IMR-90 (cell line): ENCODE data around the gene TCERG1L.

Source experiments
- BHLHE40 ChIP-seq: fragments of 150-350 bp; IDR thresholded peaks from 2 replicates; pipeline ENCODE4 v1.6.1; 2016; ENCODE audit warnings: mild to moderate bottlenecking, low read depth, low read length
- CEBPB ChIP-seq: IDR thresholded peaks from 2 replicates; pipeline ENCODE4 v1.6.1; 2012; ENCODE audit warnings: low read depth, low read length, improper control_type of control experiment
- CHD1 ChIP-seq: IDR thresholded peaks from 2 replicates; pipeline ENCODE4 v1.6.1; 2012; ENCODE audit warnings: low read depth, low read length, improper control_type of control experiment
- NFE2L2 ChIP-seq: fragments of 150-350 bp; IDR thresholded peaks from 2 replicates; pipeline ENCODE4 v1.6.1; 2016; ENCODE audit warnings: low read depth, mild to moderate bottlenecking, low read length
- POLR2A ChIP-seq: IDR thresholded peaks from 2 replicates; pipeline ENCODE4 v1.6.1; 2012; ENCODE audit warnings: mild to moderate bottlenecking, low read depth, low read length
- RAD21 ChIP-seq: IDR thresholded peaks from 2 replicates; pipeline ENCODE4 v1.6.1; 2012; ENCODE audit warnings: low read length, improper control_type of control experiment
- RCOR1 ChIP-seq: IDR thresholded peaks from 2 replicates; pipeline ENCODE4 v1.6.1; 2012; ENCODE audit warnings: mild to moderate bottlenecking, low read length, improper control_type of control experiment; ENCODE audit not compliant: insufficient replicate concordance
- RFX5 ChIP-seq: IDR thresholded peaks from 2 replicates; pipeline ENCODE4 v1.8.0; 2012; ENCODE audit warnings: low read depth, mild to moderate bottlenecking, low read length, moderate library complexity
- TF ChIP-seq, protein P1 (sequence below): conservative IDR thresholded peaks from 2 replicates; pipeline ENCODE4 v1.5.1; 2012; ENCODE audit warnings: mild to moderate bottlenecking, low read depth, low read length, improper control_type of control experiment
- TF ChIP-seq, protein P2 (sequence below): fragments of 150-350 bp; IDR thresholded peaks from 2 replicates; pipeline ENCODE4 v1.6.1; 2017; ENCODE audit warnings: mild to moderate bottlenecking, antibody characterized with exemption, low read length, low read depth

GRCh38 chr10:131082201-131082850 lies 229.2 kb downstream of the TCERG1L start:
- no peak for TF ChIP-seq BHLHE40
- TF ChIP-seq RCOR1, result no peak
- TF ChIP-seq CEBPB, result no peak
- no peak for TF ChIP-seq CHD1
- TF ChIP-seq, protein P1, sequence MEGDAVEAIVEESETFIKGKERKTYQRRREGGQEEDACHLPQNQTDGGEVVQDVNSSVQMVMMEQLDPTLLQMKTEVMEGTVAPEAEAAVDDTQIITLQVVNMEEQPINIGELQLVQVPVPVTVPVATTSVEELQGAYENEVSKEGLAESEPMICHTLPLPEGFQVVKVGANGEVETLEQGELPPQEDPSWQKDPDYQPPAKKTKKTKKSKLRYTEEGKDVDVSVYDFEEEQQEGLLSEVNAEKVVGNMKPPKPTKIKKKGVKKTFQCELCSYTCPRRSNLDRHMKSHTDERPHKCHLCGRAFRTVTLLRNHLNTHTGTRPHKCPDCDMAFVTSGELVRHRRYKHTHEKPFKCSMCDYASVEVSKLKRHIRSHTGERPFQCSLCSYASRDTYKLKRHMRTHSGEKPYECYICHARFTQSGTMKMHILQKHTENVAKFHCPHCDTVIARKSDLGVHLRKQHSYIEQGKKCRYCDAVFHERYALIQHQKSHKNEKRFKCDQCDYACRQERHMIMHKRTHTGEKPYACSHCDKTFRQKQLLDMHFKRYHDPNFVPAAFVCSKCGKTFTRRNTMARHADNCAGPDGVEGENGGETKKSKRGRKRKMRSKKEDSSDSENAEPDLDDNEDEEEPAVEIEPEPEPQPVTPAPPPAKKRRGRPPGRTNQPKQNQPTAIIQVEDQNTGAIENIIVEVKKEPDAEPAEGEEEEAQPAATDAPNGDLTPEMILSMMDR, result no peak
- TF ChIP-seq, protein P2, sequence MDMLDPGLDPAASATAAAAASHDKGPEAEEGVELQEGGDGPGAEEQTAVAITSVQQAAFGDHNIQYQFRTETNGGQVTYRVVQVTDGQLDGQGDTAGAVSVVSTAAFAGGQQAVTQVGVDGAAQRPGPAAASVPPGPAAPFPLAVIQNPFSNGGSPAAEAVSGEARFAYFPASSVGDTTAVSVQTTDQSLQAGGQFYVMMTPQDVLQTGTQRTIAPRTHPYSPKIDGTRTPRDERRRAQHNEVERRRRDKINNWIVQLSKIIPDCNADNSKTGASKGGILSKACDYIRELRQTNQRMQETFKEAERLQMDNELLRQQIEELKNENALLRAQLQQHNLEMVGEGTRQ, result no peak
- TF ChIP-seq RAD21, result no peak
- TF ChIP-seq RFX5, result no peak
- no peak for TF ChIP-seq NFE2L2
- TF ChIP-seq POLR2A, result no peak
